Endodermal cell (in vitro differentiated cells): Measurements from ENCODE around the gene MS4A15. TPM values are rescaled to one million over a fixed set of nuclear protein-coding genes. Genes with fewer than 3 reads are reported as not detected.

Source experiments
- DNase-seq: peaks from one replicate; pipeline ENCODE4 v3.0.0-alpha.2; 2017
- H3K27ac ChIP-seq: 2 replicates; pipeline ENCODE4 v1.5.1; 2013; ENCODE audit warnings: mild to moderate bottlenecking, low read depth, low read length, moderate library complexity
- H3K27me3 ChIP-seq: 2 replicates; pipeline ENCODE4 v1.6.1; 2013; ENCODE audit warnings: mild to moderate bottlenecking, low read length, moderate library complexity; ENCODE audit not compliant: insufficient read depth, control insufficient read depth, poor library complexity, severe bottlenecking
- H3K36me3 ChIP-seq: 2 replicates; pipeline ENCODE4 v1.7.0; 2013; ENCODE audit warnings: mild to moderate bottlenecking, low read length, moderate library complexity; ENCODE audit not compliant: control insufficient read depth, insufficient read depth
- H3K4me1 ChIP-seq: one replicate; pipeline ENCODE4 v1.7.0; 2013; ENCODE audit warnings: low read length; ENCODE audit not compliant: control insufficient read depth, insufficient read depth
- H3K4me3 ChIP-seq: 2 replicates; pipeline ENCODE4 v1.5.1; 2013; ENCODE audit warnings: mild to moderate bottlenecking, low read length, moderate library complexity
- H3K9ac ChIP-seq: 2 replicates; pipeline ENCODE4 v1.6.1; 2013; ENCODE audit warnings: mild to moderate bottlenecking, low read length, moderate library complexity; ENCODE audit not compliant: poor library complexity, severe bottlenecking; ENCODE audit errors: extremely low read depth
- H3K9me3 ChIP-seq: 2 replicates; pipeline ENCODE4 v1.6.1; 2013; ENCODE audit warnings: mild to moderate bottlenecking, low read length, moderate library complexity; ENCODE audit not compliant: control insufficient read depth
- H3K27ac Mint-ChIP-seq: 2 replicates; pipeline ENCODE4 v1.8.0; 2020; ENCODE audit warnings: mixed read lengths
- H3K27me3 Mint-ChIP-seq: 2 replicates; pipeline ENCODE4 v1.8.0; 2021; ENCODE audit warnings: mild to moderate bottlenecking, mixed read lengths; ENCODE audit not compliant: insufficient read depth
- H3K36me3 Mint-ChIP-seq: 2 replicates; pipeline ENCODE4 v1.8.0; 2020; ENCODE audit warnings: low read depth, mixed read lengths
- H3K4me1 Mint-ChIP-seq: 2 replicates; pipeline ENCODE4 v1.8.0; 2020; ENCODE audit warnings: mixed read lengths
- H3K4me3 Mint-ChIP-seq: 2 replicates; pipeline ENCODE4 v1.8.0; 2020; ENCODE audit warnings: mild to moderate bottlenecking, moderate library complexity, mixed read lengths
- H3K9me3 Mint-ChIP-seq: 2 replicates; pipeline ENCODE4 v1.8.0; 2020; ENCODE audit warnings: mild to moderate bottlenecking, mixed read lengths
- WGBS, 2 experiments: methylation state at CpG; one replicate each; pipeline versions ENCODE4 v1.1.5 to v1.1.7; 2013; ENCODE audit warnings: missing lambda C conversion rate in 2 of 2, mixed read lengths in 1 of 2; ENCODE audit not compliant: insufficient coverage in 1 of 2, insufficient read length in 1 of 2; 5-methylcytosine and 5-hydroxymethylcytosine counted together
- total RNA-seq, 2 donors: library from RNA; stranded (reverse); fragmentation: NEBNext Ultra II Directional in 1 of 2; extraction: Animal tissue kit (Norgen Biotek cat#: 25700) in 1 of 2; gene quantifications; 2 replicates in 1 of 2; 3 replicates in 1 of 2; pipeline ENCODE4 v1.2.1, GENCODE V29; 2021
- TF ChIP-seq, protein P1 (sequence below): fragments of 200-600 bp; sonication (generic); conservative IDR thresholded peaks from 2 replicates; pipeline ENCODE4 v1.5.0; 2021; ENCODE audit warnings: antibody characterized with exemption, mild to moderate bottlenecking

The MS4A15 gene
- total RNA-seq, 2 donors from 2014 or later = not detected

- Mint-ChIP-seq H3K4me1 (no peaks in the 10 kb centered on the region), H3K4me3 (no peak overlapping the region), H3K9me3 (no peaks in the 10 kb centered on the region), H3K27me3 (peaks cover 19% of the 10 kb centered on the region), H3K27ac (no peak overlapping the region), H3K36me3 (no peaks in the 10 kb centered on the region)
- no peaks in the 10 kb centered on the region for H3K36me3 ChIP-seq
- WGBS, 2 experiments = 73 to 88% methylated on average over 8 to 13 of the region's 13 CpGs
- no peak for DNase-seq
- H3K4me3 ChIP-seq = no peak overlapping the region
- no peaks in the 10 kb centered on the region for H3K27me3 ChIP-seq
- no peaks in the 10 kb centered on the region for H3K9me3 ChIP-seq
- TF ChIP-seq, protein P1, sequence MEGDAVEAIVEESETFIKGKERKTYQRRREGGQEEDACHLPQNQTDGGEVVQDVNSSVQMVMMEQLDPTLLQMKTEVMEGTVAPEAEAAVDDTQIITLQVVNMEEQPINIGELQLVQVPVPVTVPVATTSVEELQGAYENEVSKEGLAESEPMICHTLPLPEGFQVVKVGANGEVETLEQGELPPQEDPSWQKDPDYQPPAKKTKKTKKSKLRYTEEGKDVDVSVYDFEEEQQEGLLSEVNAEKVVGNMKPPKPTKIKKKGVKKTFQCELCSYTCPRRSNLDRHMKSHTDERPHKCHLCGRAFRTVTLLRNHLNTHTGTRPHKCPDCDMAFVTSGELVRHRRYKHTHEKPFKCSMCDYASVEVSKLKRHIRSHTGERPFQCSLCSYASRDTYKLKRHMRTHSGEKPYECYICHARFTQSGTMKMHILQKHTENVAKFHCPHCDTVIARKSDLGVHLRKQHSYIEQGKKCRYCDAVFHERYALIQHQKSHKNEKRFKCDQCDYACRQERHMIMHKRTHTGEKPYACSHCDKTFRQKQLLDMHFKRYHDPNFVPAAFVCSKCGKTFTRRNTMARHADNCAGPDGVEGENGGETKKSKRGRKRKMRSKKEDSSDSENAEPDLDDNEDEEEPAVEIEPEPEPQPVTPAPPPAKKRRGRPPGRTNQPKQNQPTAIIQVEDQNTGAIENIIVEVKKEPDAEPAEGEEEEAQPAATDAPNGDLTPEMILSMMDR = no peak
- no peak overlapping the region for H3K27ac ChIP-seq
- H3K9ac ChIP-seq = no peak overlapping the region
- H3K4me1 ChIP-seq = no peaks in the 10 kb centered on the region
Measured at GRCh38 chr11:60774726-60775125, 18.1 kb downstream of the MS4A15 start.

GRCh38 chr11:60775420-60775961, 18.8 kb downstream of the MS4A15 start:
- Mint-ChIP-seq H3K27ac (no peak overlapping the region), H3K4me1 (no peaks in the 10 kb centered on the region), H3K9me3 (no peaks in the 10 kb centered on the region), H3K4me3 (no peak overlapping the region), H3K36me3 (no peaks in the 10 kb centered on the region), H3K27me3 (peaks cover 19% of the 10 kb centered on the region)
- no peaks in the 10 kb centered on the region for H3K27me3 ChIP-seq
- H3K4me3 ChIP-seq = no peak overlapping the region
- H3K27ac ChIP-seq = no peak overlapping the region
- H3K9ac ChIP-seq = no peak overlapping the region
- peak; percentile 96 for DNase-seq
- no peaks in the 10 kb centered on the region for H3K9me3 ChIP-seq
- no peaks in the 10 kb centered on the region for H3K36me3 ChIP-seq
- 26 to 28% methylated on average over 11 to 15 of the region's 15 CpGs for WGBS, 2 experiments
- TF ChIP-seq, protein P1 = peak; percentile 93
- no peaks in the 10 kb centered on the region for H3K4me1 ChIP-seq

GRCh38 chr11:60776167-60776566, 19.5 kb downstream of the MS4A15 start:
- H3K4me3 Mint-ChIP-seq = no peak overlapping the region
- H3K27me3 ChIP-seq = no peaks in the 10 kb centered on the region
- no peak overlapping the region for H3K9ac ChIP-seq
- no peaks in the 10 kb centered on the region for H3K4me1 Mint-ChIP-seq
- no peak overlapping the region for H3K27ac ChIP-seq
- no peak overlapping the region for H3K27ac Mint-ChIP-seq
- no peak overlapping the region for H3K4me3 ChIP-seq
- TF ChIP-seq, protein P1 = no peak
- H3K27me3 Mint-ChIP-seq = peaks cover 19% of the 10 kb centered on the region
- no peak for DNase-seq
- H3K9me3 Mint-ChIP-seq = no peaks in the 10 kb centered on the region
- WGBS, 2 experiments = 77 to 100% methylated on average over 1 to 4 of the region's 4 CpGs
- H3K9me3 ChIP-seq = no peaks in the 10 kb centered on the region
- no peaks in the 10 kb centered on the region for H3K36me3 ChIP-seq
- H3K4me1 ChIP-seq = no peaks in the 10 kb centered on the region
- no peaks in the 10 kb centered on the region for H3K36me3 Mint-ChIP-seq
